Mesendoderm (in vitro differentiated cells): ENCODE results near the gene LCN10.
"Not testable (repeated sequence)": the region's sequence is repeated elsewhere in the genome, so short reads cannot be mapped to it uniquely, and the experiment has no call there.

Experiments used
- DNase-seq: peaks from one replicate; pipeline ENCODE4 v3.0.0; 2013
- H2AK5ac ChIP-seq: 2 replicates; pipeline ENCODE4 v1.6.1; 2013; ENCODE audit warnings: low read length, inconsistent platforms
- H2BK120ac ChIP-seq: 2 replicates; pipeline ENCODE4 v1.6.1; 2013; ENCODE audit warnings: low read depth, mild to moderate bottlenecking, low read length, moderate library complexity, mixed read lengths
- H2BK15ac ChIP-seq: replicated peaks from 2 replicates; pipeline ENCODE4 v1.6.1; 2013; ENCODE audit warnings: low read depth, mild to moderate bottlenecking, moderate library complexity
- H2BK5ac ChIP-seq: 2 replicates; pipeline ENCODE4 v1.6.1; 2013; ENCODE audit warnings: low read length, inconsistent platforms
- H3K18ac ChIP-seq: 2 replicates; pipeline ENCODE4 v1.6.1; 2013; ENCODE audit warnings: mild to moderate bottlenecking, low read length, mixed read lengths
- H3K23ac ChIP-seq: one replicate; pipeline ENCODE4 v1.6.1; 2013; ENCODE audit warnings: low read length
- H3K27ac ChIP-seq: 2 replicates; pipeline ENCODE4 v1.5.1; 2013; ENCODE audit warnings: low read depth, mild to moderate bottlenecking, inconsistent platforms, low read length, moderate library complexity
- H3K27me3 ChIP-seq: 2 replicates; pipeline ENCODE4 v1.6.1; 2013; ENCODE audit warnings: low read length, control low read depth, mild to moderate bottlenecking, inconsistent platforms; ENCODE audit not compliant: insufficient read depth, poor library complexity
- H3K36me3 ChIP-seq: 2 replicates; pipeline ENCODE4 v1.6.1; 2013; ENCODE audit warnings: low read length, inconsistent platforms; ENCODE audit not compliant: control insufficient read depth, insufficient read depth
- H3K4ac ChIP-seq: one replicate; pipeline ENCODE4 v1.6.1; 2013; ENCODE audit warnings: low read depth, mild to moderate bottlenecking, low read length, moderate library complexity
- H3K4me1 ChIP-seq: 2 replicates; pipeline ENCODE4 v1.6.1; 2013; ENCODE audit warnings: low read depth, low read length, inconsistent platforms; ENCODE audit not compliant: control insufficient read depth
- H3K4me2 ChIP-seq: 2 replicates; pipeline ENCODE4 v1.6.1; 2013; ENCODE audit warnings: low read length
- H3K4me3 ChIP-seq: 2 replicates; pipeline ENCODE4 v1.5.1; 2013; ENCODE audit warnings: mild to moderate bottlenecking, low read length
- H3K56ac ChIP-seq: one replicate; pipeline ENCODE4 v1.6.1; 2013; ENCODE audit warnings: low read length
- H3K79me1 ChIP-seq: 2 replicates; pipeline ENCODE4 v1.6.1; 2013; ENCODE audit warnings: low read length, inconsistent platforms
- H3K79me2 ChIP-seq: 2 replicates; pipeline ENCODE4 v1.6.1; 2013; ENCODE audit warnings: mild to moderate bottlenecking, low read length; ENCODE audit not compliant: control insufficient read depth, insufficient read depth
- H3K9ac ChIP-seq: 2 replicates; pipeline ENCODE4 v1.6.1; 2013; ENCODE audit warnings: low read length, inconsistent platforms
- H4K5ac ChIP-seq: one replicate; pipeline ENCODE4 v1.6.1; 2013; ENCODE audit warnings: low read length
- H4K8ac ChIP-seq: one replicate; pipeline ENCODE4 v1.6.1; 2013; ENCODE audit warnings: low read depth, mild to moderate bottlenecking, control low read depth, low read length, moderate library complexity
- WGBS: extraction: QIAGEN DNeasy Blood & Tissue Kit; methylation state at CpG from one replicate; pipeline ENCODE4 v1.1.7; 2013; ENCODE audit warnings: low lambda C conversion rate, missing lambda C conversion rate; ENCODE audit not compliant: insufficient coverage; ENCODE audit errors: extremely low coverage; 5-methylcytosine and 5-hydroxymethylcytosine counted together

Gene LCN10

DNA sequence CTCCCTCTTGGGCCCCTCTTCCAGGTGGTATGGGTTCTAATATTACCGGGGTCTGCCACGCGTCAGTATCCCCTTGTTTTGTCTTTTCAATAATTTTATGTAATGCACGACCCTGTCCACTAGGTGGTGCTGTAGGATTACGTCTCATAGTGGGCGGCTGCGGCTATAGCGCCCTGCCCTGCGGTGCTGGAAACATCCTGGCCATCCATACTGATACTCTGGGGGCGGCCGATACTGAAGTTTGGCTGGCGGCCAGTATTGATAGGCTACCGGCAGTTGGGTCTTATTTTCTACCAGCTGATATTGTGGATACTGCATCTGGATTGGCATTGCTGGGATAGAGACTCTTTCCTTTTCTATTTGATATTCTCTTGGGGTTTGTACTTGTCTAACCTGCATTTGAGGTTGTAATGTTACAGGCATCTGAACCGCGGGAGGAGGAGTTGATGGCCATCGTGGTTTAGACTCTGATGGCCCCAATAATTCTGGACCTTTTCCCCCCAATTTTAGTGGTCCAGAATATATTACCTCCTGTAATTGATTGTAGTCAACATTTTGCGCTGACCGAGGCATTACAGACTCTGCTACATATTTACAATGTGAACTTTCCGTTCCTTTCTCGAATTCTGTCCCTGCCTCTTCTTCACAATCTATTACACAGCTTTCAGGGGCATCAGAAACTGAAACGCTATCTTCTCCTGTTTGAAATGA is 45.1 kb upstream of the LCN10 start:
- no peak overlapping the region for H2BK120ac ChIP-seq
- H3K56ac ChIP-seq, result no peak overlapping the region
- H3K4me1 ChIP-seq, result no peaks in the 10 kb centered on the region
- H3K4ac ChIP-seq, result no peak overlapping the region
- no peak overlapping the region for H3K18ac ChIP-seq
- no peak overlapping the region for H2BK15ac ChIP-seq
- no CpG with 5 or more reads among the region's 21 CpGs for WGBS
- H3K23ac ChIP-seq, result no peak overlapping the region
- DNase-seq, result peak; percentile 81
- H3K79me2 ChIP-seq, result no peaks in the 10 kb centered on the region
- H3K27me3 ChIP-seq, result no peaks in the 10 kb centered on the region
- H3K4me3 ChIP-seq, result no peak overlapping the region
- no peak overlapping the region for H3K9ac ChIP-seq
- H2AK5ac ChIP-seq, result no peak overlapping the region
- no peaks in the 10 kb centered on the region for H3K36me3 ChIP-seq
- H3K79me1 ChIP-seq, result peaks cover 2% of the 10 kb centered on the region
- no peak overlapping the region for H4K5ac ChIP-seq
- H3K27ac ChIP-seq, result no peak overlapping the region
- no peak overlapping the region for H2BK5ac ChIP-seq
- H4K8ac ChIP-seq, result no peak overlapping the region
- no peak overlapping the region for H3K4me2 ChIP-seq

DNA sequence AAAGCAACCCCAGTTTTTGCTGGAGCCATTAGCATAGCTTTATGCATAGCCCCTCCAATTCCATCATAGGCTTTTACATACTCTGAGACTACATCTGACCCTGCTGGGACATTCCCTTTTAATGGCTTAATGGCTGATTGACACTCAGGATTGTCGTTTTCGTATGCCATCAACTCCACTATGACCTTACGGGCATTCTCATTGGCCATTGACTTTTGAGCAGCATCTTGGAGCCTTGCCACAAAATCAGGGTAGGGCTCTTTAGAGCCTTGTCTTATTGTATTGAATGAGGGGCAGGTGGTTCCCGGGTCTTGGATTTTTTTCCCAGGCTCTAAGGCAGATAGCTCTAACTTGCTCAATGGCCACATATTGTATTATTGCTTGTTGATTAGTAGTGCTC is 44.2 kb upstream of the LCN10 start:
- H2BK120ac ChIP-seq, H3K56ac ChIP-seq, H3K4me3 ChIP-seq, H2BK5ac ChIP-seq, H3K23ac ChIP-seq, H2AK5ac ChIP-seq, H4K8ac ChIP-seq, H3K18ac ChIP-seq, H2BK15ac ChIP-seq, H3K27ac ChIP-seq, H3K4ac ChIP-seq, H3K79me2 ChIP-seq, H3K4me1 ChIP-seq, H3K79me1 ChIP-seq, H3K4me2 ChIP-seq, H4K5ac ChIP-seq, H3K9ac ChIP-seq, DNase-seq, H3K27me3 ChIP-seq, H3K36me3 ChIP-seq: not testable (repeated sequence)
- no CpG with 5 or more reads among the region's 4 CpGs for WGBS

DNA sequence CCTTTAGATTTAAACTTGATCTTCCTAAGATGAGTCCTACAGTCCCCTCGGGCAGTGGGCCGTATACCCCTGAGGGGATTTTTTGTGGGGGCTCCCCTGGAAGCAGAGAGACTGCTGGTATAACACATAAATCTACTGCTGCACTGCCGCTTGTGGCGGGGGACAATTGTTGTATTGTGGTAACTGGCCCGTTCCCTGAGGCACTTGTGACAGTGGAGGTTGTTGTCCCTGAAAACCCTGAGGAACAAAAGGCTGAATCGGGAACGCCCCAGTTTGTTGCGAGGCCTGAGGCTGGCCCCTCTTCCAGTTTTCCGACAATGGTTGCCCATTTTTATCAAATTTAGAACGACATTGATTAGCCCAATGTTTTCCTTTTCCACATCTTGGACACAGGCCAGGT is 43.7 kb upstream of the LCN10 start:
- Histone ChIP-seq H2BK5ac (no peak overlapping the region), H3K36me3 (no peaks in the 10 kb centered on the region), H3K4ac (no peak overlapping the region), H4K5ac (no peak overlapping the region), H3K4me3 (no peak overlapping the region), H4K8ac (no peak overlapping the region), H3K79me1 (no peaks in the 10 kb centered on the region), H2BK15ac (no peak overlapping the region), H3K27me3 (no peaks in the 10 kb centered on the region), H3K56ac (no peak overlapping the region), H3K9ac (no peak overlapping the region), H3K4me2 (no peak overlapping the region), H2BK120ac (no peak overlapping the region), H3K79me2 (no peaks in the 10 kb centered on the region), H3K23ac (no peak overlapping the region), H3K27ac (no peak overlapping the region), H2AK5ac (no peak overlapping the region), H3K4me1 (no peaks in the 10 kb centered on the region), H3K18ac (no peak overlapping the region)
- no peak for DNase-seq
- no CpG with 5 or more reads among the region's 10 CpGs for WGBS

DNA sequence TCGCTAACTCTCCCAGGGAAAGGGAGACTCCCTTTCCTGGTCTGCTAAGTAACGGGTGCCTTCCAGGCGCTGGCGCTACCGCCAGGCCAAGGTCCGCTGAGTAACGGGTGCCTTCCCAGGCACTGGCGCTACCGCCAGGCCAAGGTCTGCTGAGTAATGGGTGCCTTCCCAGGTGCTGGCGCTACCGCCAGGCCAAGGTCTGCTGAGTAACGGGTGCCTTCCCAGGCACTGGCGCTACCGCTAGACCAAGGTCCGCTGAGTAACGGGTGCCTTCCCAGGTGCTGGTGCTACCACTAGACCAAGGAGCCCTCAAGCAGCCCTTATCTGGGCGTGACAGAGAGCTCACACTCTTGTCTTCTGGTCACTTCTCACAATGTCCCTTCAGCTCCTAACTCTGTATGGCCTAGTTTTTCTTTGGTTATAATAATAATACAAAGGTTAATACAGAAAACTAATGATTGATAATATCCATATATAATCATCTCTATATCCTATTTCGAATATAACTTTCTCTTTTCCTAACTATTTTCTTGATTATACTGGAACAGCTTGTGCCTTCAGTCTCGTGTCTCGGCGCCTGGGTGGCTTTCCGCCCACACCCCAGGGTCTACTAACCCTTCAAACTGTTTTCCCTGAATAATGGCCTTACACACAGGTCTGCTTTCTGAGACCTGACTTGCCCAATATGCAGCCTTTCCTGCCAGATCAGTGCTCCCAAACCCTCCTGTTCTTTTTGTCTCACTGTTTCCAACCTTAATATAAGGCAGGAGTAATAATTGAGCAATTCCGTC is 43.0 kb upstream of the LCN10 start:
- H3K18ac ChIP-seq, H3K27me3 ChIP-seq, H2BK15ac ChIP-seq, H3K56ac ChIP-seq, H2AK5ac ChIP-seq, H4K5ac ChIP-seq, H3K79me1 ChIP-seq, H3K4ac ChIP-seq, H3K9ac ChIP-seq, H3K4me3 ChIP-seq, H3K4me2 ChIP-seq, H3K36me3 ChIP-seq, H3K23ac ChIP-seq, H3K4me1 ChIP-seq, H2BK5ac ChIP-seq, H2BK120ac ChIP-seq, H4K8ac ChIP-seq, H3K27ac ChIP-seq, DNase-seq, H3K79me2 ChIP-seq: not testable (repeated sequence)
- WGBS, result no CpG with 5 or more reads among the region's 23 CpGs

DNA sequence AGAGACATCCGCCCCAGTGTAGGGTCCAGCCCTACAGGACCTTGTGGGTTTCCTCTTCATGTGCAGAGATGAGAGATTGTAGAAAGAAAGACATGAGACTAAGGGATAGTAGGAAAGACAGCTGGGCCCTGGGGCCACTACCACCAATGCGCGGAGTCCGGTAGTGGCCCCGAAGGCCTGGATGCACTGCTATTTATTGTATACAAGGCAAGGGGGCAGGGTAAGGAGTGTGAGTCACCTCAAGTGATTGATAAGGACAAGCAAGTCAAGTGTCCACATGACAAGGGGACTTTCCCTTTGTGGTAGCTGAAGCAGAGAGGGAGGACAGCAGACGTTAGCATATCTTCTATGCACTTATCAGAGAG is 42.2 kb upstream of the LCN10 start:
- no peak overlapping the region for H3K56ac ChIP-seq
- H3K4me2 ChIP-seq, result no peak overlapping the region
- no peaks in the 10 kb centered on the region for H3K79me2 ChIP-seq
- no peak overlapping the region for H3K18ac ChIP-seq
- WGBS, result no CpG with 5 or more reads among the region's 6 CpGs
- no peak overlapping the region for H2BK5ac ChIP-seq
- H3K27ac ChIP-seq, result no peak overlapping the region
- no peak overlapping the region for H4K5ac ChIP-seq
- H2BK15ac ChIP-seq, result no peak overlapping the region
- H3K23ac ChIP-seq, result no peak overlapping the region
- H3K4me1 ChIP-seq, result no peaks in the 10 kb centered on the region
- H2AK5ac ChIP-seq, result no peak overlapping the region
- H2BK120ac ChIP-seq, result no peak overlapping the region
- no peak for DNase-seq
- H3K36me3 ChIP-seq, result no peaks in the 10 kb centered on the region
- H3K4me3 ChIP-seq, result no peak overlapping the region
- no peaks in the 10 kb centered on the region for H3K27me3 ChIP-seq
- no peak overlapping the region for H4K8ac ChIP-seq
- H3K79me1 ChIP-seq, result no peaks in the 10 kb centered on the region
- H3K4ac ChIP-seq, result no peak overlapping the region
- no peak overlapping the region for H3K9ac ChIP-seq
